ENCODE results near the gene SURF4. TPM values are rescaled to one million over a fixed set of nuclear protein-coding genes. Genes with fewer than 3 reads are reported as not detected.

SURF4 gene
- total and polyA plus RNA-seq, 2 of the 13 experiments (the other 11 are each of a cell fraction or from before 2014, with no cell fraction given), result 220 to 265 TPM

- TF ChIP-seq ZNF652 (CRISPR knock-in tag; IDR thresholded peaks at IDR 0.05; ENCODE audit: borderline replicate concordance, low read depth) (0 out of 2 replicates have a peak, but pooled peaks have one; percentile 18), ZHX2 (IDR thresholded peaks at IDR 0.05; ENCODE audit: low read depth) (peak; percentile 83), ZHX2 (CRISPR knock-in tag; IDR thresholded peaks at IDR 0.05; ENCODE audit: borderline replicate concordance) (no peak), POLR2A (IDR thresholded peaks at IDR 0.05; ENCODE audit: insufficient read depth in 1 of 2, low read depth in 2 of 2, low read length in 2 of 2) (peak; percentile 70 to 84), ZFP62 (CRISPR knock-in tag; IDR thresholded peaks at IDR 0.05) (no peak), ZNF232 (CRISPR knock-in tag; IDR thresholded peaks at IDR 0.05; ENCODE audit: borderline replicate concordance) (peak; percentile 42; the same call in 1 of the 2 replicates), ZNF335 (CRISPR knock-in tag; IDR thresholded peaks at IDR 0.05) (peak; percentile 88), ZFP36L1 (CRISPR knock-in tag; IDR thresholded peaks at IDR 0.05) (no peak; the same call in 1 of the 2 replicates), NFAT5 (CRISPR knock-in tag; IDR thresholded peaks at IDR 0.05) (no peak), AKNA (CRISPR knock-in tag; IDR thresholded peaks at IDR 0.05; ENCODE audit: borderline replicate concordance) (no peak), HDAC1 (CRISPR knock-in tag; IDR thresholded peaks at IDR 0.05) (peak; percentile 99)
Observed at GRCh38 chr9:133417541-133418461, 41.9 kb upstream of the SURF4 start, which contains the start of gene REXO4 (continued).
